DOHH2 (cell line): ENCODE measurements around the gene ZNF112.
"Not testable (repeated sequence)": the region's sequence is repeated elsewhere in the genome, so short reads cannot be mapped to it uniquely, and the experiment has no call there.

Experiments used
- H3F3A ChIP-seq: fragments of 200-600 bp; sonication (generic), shearing (Covaris generic); 2 replicates; pipeline ENCODE4 v1.6.0; 2016; ENCODE audit warnings: antibody characterized with exemption, mild to moderate bottlenecking; ENCODE audit not compliant: control insufficient read depth, insufficient read depth
- H3K27ac ChIP-seq: fragments of 200-600 bp; sonication (generic); 2 replicates; pipeline ENCODE4 v1.5.1; 2014; ENCODE audit warnings: low read depth, mild to moderate bottlenecking, low read length, moderate library complexity
- H3K27me3 ChIP-seq: fragments of 200-600 bp; sonication (generic); 2 replicates; pipeline ENCODE4 v1.6.1; 2014; ENCODE audit warnings: mild to moderate bottlenecking, low read length, mixed read lengths; ENCODE audit not compliant: control insufficient read depth
- H3K36me3 ChIP-seq: fragments of 200-600 bp; sonication (generic); 2 replicates; pipeline ENCODE4 v1.6.1; 2014; ENCODE audit warnings: mild to moderate bottlenecking, low read length, moderate library complexity, mixed read lengths; ENCODE audit not compliant: control insufficient read depth
- H3K4me1 ChIP-seq: fragments of 200-600 bp; sonication (generic); 2 replicates; pipeline ENCODE4 v1.6.1; 2014; ENCODE audit warnings: mild to moderate bottlenecking, low read length, mixed read lengths; ENCODE audit not compliant: control insufficient read depth
- H3K4me2 ChIP-seq: fragments of 200-600 bp; sonication (generic); 2 replicates; pipeline ENCODE4 v1.6.0; 2014; ENCODE audit warnings: mild to moderate bottlenecking, low read length, moderate library complexity
- H3K4me3 ChIP-seq: fragments of 200-600 bp; sonication (generic); 2 replicates; pipeline ENCODE4 v1.5.1; 2014; ENCODE audit warnings: mild to moderate bottlenecking, low read length, mixed read lengths
- H3K79me2 ChIP-seq: fragments of 200-600 bp; sonication (generic); 2 replicates; pipeline ENCODE4 v1.6.1; 2014; ENCODE audit warnings: mild to moderate bottlenecking, low read length, mixed read lengths; ENCODE audit not compliant: control insufficient read depth
- H3K9me2 ChIP-seq: fragments of 200-600 bp; sonication (generic); replicated peaks from 2 replicates; pipeline ENCODE4 v1.6.1; 2014; ENCODE audit warnings: mild to moderate bottlenecking, low read length, mixed read lengths; ENCODE audit not compliant: control insufficient read depth
- H3K9me3 ChIP-seq: fragments of 200-600 bp; sonication (generic); 2 replicates; pipeline ENCODE4 v1.6.1; 2014; ENCODE audit warnings: antibody characterized with exemption, low read length, mixed read lengths; ENCODE audit not compliant: control insufficient read depth, insufficient read depth
- H4K20me1 ChIP-seq: fragments of 200-600 bp; sonication (generic); 2 replicates; pipeline ENCODE4 v1.6.0; 2014; ENCODE audit warnings: low read depth, mild to moderate bottlenecking, antibody characterized with exemption, low read length, moderate library complexity; ENCODE audit not compliant: control insufficient read depth, insufficient read depth
- CTCF ChIP-seq: fragments of 200-600 bp; sonication (generic); IDR thresholded peaks from one replicate; pipeline ENCODE4 v1.5.1; 2014; ENCODE audit warnings: antibody characterized with exemption, mild to moderate bottlenecking, low read depth, low read length; ENCODE audit not compliant: poor library complexity, severe bottlenecking
- EZH2phosphoT487 ChIP-seq: fragments of 200-600 bp; sonication (generic); IDR thresholded peaks from 2 replicates; pipeline ENCODE4 v1.6.1; 2017; ENCODE audit warnings: borderline replicate concordance, mild to moderate bottlenecking, antibody characterized with exemption, low read length, moderate library complexity, mixed read lengths

ZNF112 gene

DNA sequence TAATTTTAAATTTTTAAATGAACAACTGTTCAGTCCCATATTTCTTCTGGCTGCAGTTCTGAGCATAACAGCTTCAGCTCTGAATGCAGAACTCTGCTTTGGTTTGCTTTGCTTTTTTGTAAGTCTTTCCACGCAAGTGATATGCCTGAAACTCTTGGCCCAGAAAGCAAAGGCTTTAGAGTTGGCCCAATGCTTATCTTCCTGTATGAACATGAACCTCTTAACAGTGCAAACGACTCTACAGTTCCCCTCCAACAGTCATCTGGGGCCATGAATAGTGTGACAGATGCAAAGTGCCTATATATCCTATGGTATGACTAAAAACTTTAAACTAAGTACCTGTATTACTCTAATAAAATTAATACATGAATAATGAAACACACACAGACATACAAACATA, 14.7 kb downstream of the ZNF112 start:
- Histone ChIP-seq H3K9me2 (no peaks in the 10 kb centered on the region), H3K4me2 (no peak overlapping the region), H3K9me3 (no peaks in the 10 kb centered on the region), H3K27me3 (no peaks in the 10 kb centered on the region), H3K36me3 (no peaks in the 10 kb centered on the region), H4K20me1 (no peaks in the 10 kb centered on the region), H3K27ac (no peak overlapping the region), H3K79me2 (no peaks in the 10 kb centered on the region), H3K4me3 (no peak overlapping the region), H3F3A (no peaks in the 10 kb centered on the region), H3K4me1 (no peaks in the 10 kb centered on the region)
- no peak for TF ChIP-seq EZH2phosphoT487
- no peak for TF ChIP-seq CTCF

DNA sequence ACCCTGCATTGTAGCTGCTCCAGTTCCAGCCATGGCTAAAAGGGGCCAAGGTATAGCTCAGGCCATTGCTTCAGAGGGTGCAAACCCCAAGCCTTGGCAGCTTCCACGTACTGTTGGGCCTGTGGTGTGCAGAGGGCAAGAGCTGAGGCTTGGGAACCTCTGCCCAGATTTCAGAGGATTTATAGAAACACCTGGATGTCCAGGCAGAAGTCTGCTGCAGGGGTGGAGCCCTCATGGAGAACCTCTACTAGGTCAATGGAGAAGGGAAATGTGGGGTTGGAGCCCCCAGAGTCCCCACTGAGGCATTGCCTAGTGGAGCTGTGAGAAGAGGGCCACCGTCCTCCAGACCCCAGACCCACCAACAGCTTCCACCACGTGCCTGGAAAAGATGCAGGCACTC, 21.8 kb downstream of the ZNF112 start:
- H3K4me3 ChIP-seq, H3K9me2 ChIP-seq, H3K27me3 ChIP-seq, H4K20me1 ChIP-seq, H3F3A ChIP-seq, H3K4me1 ChIP-seq, H3K36me3 ChIP-seq, H3K27ac ChIP-seq, H3K4me2 ChIP-seq, H3K79me2 ChIP-seq: not testable (repeated sequence)
- H3K9me3 ChIP-seq: peaks cover 16% of the 10 kb centered on the region

- Histone ChIP-seq H3K4me2 (no peak overlapping the region), H3K27me3 (no peaks in the 10 kb centered on the region), H3F3A (no peaks in the 10 kb centered on the region), H3K4me1 (no peaks in the 10 kb centered on the region), H3K79me2 (no peaks in the 10 kb centered on the region), H3K9me2 (no peaks in the 10 kb centered on the region), H3K9me3 (peaks cover 21% of the 10 kb centered on the region), H3K4me3 (no peak overlapping the region), H3K27ac (no peak overlapping the region), H3K36me3 (no peaks in the 10 kb centered on the region), H4K20me1 (no peaks in the 10 kb centered on the region)
- TF ChIP-seq EZH2phosphoT487 (no peak), CTCF (no peak)
Measured at GRCh38 chr19:44332145-44332544, 24.3 kb downstream of the ZNF112 start.

DNA sequence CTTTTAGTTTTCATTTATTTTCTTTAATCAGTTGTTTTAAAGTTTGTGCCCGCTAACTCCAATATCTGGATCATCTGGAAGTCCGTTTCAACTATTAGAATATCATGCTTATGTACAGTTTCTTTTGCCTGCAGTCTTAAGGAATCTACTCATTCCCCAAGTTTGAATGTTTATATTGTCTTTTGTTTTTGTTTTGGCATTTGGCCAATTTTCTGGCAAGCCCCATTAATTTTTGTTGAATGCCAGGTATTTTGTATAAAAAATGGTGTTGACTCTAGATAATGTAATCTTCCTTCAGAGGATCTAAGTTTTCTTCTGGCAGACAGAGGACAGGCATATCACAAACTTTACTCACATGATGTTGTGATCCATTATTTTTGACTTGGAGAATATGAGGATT, 40.6 kb downstream of the ZNF112 start:
- no peaks in the 10 kb centered on the region for H4K20me1 ChIP-seq
- no peak overlapping the region for H3K27ac ChIP-seq
- TF ChIP-seq CTCF (no peak), EZH2phosphoT487 (no peak)
- H3K9me2 ChIP-seq: no peaks in the 10 kb centered on the region
- no peaks in the 10 kb centered on the region for H3F3A ChIP-seq
- H3K9me3 ChIP-seq: no peaks in the 10 kb centered on the region; the same call in 1 of the 2 replicates
- no peaks in the 10 kb centered on the region for H3K36me3 ChIP-seq
- no peaks in the 10 kb centered on the region for H3K79me2 ChIP-seq
- H3K4me1 ChIP-seq: no peaks in the 10 kb centered on the region
- no peak overlapping the region for H3K4me3 ChIP-seq
- no peaks in the 10 kb centered on the region for H3K27me3 ChIP-seq
- no peak overlapping the region for H3K4me2 ChIP-seq
